ENCODE measurements around the gene G2E3.

DNA sequence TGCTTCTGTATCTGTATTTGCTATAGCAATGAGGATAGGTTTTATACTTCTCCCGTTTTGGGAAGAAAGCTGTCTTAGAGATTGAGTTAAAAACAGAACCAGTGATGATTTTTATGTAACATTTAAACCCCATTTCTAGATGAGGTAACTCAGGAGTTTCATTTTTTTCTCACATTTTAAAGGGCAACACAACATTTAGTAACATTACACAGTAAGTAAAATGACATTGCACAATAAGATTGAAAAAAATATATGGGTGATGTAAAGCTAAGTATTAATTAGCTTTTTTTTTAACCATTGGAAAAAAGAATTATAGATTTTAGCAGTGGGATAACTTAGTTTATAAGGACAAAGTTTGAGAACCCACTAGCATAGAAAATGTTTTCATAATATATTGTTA lies 38.0 kb downstream of the G2E3 start:
- TF ChIP-seq, protein P1, sequence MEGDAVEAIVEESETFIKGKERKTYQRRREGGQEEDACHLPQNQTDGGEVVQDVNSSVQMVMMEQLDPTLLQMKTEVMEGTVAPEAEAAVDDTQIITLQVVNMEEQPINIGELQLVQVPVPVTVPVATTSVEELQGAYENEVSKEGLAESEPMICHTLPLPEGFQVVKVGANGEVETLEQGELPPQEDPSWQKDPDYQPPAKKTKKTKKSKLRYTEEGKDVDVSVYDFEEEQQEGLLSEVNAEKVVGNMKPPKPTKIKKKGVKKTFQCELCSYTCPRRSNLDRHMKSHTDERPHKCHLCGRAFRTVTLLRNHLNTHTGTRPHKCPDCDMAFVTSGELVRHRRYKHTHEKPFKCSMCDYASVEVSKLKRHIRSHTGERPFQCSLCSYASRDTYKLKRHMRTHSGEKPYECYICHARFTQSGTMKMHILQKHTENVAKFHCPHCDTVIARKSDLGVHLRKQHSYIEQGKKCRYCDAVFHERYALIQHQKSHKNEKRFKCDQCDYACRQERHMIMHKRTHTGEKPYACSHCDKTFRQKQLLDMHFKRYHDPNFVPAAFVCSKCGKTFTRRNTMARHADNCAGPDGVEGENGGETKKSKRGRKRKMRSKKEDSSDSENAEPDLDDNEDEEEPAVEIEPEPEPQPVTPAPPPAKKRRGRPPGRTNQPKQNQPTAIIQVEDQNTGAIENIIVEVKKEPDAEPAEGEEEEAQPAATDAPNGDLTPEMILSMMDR (IDR thresholded peaks at IDR 0.05): no peak
- no peak for TF ChIP-seq EZH2 (IDR thresholded peaks at IDR 0.05)

Data from neural progenitor cell (in vitro differentiated cells).